HG03064 (cell line): Measurements from ENCODE around the gene PPP2R5C.
"Not testable (repeated sequence)": the region's sequence is repeated elsewhere in the genome, so short reads cannot be mapped to it uniquely, and the experiment has no call there.

ENCODE experiments used
- ATAC-seq: cut with Tn5 transposase; IDR thresholded peaks from one replicate; pipeline ENCODE4 v1.9.1; 2021; ENCODE audit warnings: low read depth; ENCODE audit not compliant: unreplicated experiment

PPP2R5C gene

DNA sequence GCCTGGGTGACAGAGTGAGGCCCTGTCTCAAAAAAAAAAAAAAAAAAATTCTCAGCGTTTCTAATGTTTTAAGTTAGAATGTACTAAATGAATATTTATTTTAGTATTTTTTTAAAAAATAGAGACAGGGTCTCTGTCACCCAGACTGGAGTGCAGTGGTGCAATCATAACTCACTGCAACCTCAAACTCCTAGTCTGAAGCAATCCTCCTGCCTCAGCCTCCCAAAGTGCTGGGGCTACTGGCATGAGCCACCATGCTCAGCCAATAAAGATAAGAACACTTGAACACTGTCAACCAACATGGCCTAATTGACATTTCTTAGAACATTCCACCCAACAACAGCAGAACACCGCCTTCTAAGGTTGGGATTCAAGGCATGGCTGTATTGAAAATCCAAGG, 197.8 kb downstream of the PPP2R5C start:
- ATAC-seq: no peak

DNA sequence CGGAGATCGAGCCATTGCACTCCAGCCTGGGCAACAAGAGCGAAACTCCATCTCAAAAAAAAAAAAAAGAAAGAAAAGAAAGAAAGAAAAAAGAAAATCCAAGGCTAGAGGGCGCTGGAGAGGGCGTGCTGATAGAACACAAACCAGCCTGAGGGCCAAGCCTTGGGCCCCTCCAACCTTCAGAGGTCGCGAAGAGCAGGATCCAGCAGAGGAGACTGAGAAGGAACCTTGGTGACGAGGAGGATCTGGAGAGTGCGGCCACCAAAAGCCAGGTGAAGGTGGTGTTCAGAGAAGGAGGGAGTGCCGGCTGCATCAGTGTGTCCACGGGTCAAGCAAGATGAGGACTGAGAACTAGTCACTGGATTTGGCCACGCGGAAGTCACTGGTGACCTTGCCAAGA, 198.7 kb downstream of the PPP2R5C start:
- ATAC-seq: no peak

DNA sequence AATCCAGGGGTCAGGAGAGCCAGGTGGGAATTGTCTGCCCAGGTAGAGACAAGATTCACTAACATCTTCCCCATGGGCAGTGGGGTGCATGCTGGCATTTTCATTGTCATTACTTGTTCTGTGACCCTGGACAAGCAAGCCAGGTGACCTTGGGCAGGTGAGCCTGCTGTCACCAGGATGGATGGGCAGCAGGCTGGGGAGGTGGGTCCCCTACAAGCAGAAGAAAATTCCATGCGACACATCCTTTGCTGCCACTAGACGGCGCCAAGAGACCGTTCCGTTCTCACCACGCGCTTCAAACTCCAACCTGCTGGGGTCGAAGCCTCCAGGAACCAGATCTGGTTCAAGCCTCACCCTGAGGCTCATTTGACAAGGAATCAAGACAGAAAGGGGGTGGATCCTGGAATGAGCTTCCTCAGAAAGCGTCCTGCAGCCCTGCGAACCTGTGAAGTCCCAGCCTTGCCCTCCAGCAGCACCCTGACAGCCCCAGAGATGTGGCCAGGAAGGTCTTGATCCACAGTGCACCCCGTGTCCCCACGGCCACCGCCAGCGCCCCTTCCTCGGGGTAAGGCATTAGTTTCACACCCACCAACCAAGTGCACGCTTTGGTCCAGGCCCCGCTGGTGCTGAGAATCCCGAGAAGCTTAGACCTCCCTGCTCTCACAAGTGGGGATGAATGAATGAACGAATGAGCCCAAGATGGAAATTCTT, 199.7 kb downstream of the PPP2R5C start:
- ATAC-seq: no peak

DNA sequence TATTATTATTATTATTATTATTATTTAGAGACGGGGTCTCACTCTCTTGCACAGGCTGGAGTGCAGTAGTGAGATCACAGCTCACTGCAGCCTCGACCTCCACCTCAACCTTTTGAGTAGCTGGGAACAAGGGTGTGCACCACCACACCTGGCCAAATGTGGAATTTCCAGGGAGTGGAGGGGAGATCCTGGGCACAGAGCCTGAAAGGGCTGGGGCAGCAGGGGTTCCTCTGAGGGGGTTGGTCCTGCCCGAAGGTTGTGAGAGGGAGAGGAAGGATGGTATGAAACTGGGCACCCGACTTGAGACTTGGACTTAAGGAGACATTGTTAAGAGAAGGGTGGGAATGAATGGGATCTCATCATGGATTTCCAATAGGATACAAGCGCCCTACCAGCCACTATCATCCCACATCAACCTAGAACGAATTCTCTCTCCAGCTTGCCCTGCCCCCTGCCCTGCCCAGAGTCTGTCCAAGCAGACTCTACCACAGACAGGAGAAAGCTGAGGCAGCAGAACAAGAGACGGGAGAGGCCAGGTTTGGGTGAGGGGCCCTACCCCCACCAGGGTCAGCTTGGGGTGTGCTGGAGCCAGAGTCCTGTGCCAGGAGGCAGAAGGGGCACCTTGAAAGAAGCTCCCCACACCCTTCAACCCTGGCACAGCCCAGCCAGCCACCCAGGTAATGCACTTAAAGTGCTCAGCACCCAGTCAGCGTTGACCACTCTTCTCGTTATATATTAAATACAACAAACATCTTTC, 200.4 kb downstream of the PPP2R5C start:
- ATAC-seq: no peak

DNA sequence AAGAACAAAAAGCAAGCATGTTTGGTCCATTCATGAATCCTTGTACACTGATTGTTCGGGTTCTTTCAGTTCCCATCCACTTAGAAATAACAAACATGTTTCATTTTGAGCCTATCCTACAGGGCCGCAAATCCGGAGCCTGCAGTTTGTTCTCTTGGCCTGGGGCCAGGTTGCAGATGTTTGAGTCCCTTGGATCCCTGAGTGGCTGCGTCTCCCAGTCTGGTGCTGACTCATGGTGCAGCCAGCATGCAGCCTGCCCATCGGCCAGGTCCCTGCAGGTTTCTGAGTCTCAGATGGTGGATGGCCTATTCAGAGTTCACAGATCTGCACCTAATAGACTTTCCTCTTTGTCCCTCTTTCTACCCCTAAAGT, 201.0 kb downstream of the PPP2R5C start:
- no peak for ATAC-seq

DNA sequence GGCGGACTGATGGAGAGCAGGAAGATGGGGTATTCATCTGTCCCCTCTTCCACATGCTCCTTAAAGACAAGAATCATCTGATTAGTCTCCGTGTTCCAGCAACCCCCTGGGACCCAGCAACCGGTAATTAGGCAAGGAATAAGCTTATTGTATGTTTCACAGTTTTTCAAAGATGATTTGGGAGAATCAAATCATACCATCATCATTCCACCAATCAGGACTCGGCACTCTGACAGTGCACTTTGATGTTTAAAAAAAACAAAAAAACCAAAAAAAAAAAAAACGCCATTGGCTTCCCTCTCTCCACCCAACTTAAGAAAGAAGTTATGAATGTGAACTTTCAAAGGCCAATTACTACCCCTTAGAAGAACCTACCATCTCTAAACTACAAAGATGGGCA, 201.5 kb downstream of the PPP2R5C start:
- ATAC-seq: no peak

DNA sequence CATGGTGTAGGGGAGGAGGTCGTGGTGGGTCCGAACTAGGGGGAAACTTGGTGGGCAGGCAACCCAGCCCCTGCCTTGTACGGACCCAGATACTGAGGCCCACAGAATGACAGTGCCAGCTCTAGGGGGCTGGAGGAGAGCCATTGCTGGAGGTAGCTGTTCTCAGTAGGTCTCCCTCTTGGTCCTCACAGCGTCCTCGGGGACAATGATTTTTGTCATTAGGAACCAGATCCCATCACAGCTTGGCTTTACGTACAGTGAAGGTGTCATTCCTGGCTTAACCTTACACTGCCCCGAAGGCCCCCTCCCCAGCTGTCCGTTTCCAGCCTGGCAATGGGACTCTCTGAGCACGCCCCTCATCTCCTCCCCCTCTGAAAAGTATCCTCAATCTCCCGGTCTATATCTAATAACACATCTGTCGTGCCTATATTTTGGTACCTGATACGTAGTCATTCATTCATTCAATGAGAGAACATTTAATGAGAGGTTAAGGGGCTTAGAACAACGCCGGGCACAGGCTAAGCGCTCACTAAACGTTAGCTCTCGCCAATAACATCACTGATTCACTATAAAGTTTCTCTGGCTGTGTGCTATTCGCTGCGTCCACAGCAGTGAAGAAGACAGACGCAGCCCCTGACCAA, 202.3 kb downstream of the PPP2R5C start:
- no peak for ATAC-seq

DNA sequence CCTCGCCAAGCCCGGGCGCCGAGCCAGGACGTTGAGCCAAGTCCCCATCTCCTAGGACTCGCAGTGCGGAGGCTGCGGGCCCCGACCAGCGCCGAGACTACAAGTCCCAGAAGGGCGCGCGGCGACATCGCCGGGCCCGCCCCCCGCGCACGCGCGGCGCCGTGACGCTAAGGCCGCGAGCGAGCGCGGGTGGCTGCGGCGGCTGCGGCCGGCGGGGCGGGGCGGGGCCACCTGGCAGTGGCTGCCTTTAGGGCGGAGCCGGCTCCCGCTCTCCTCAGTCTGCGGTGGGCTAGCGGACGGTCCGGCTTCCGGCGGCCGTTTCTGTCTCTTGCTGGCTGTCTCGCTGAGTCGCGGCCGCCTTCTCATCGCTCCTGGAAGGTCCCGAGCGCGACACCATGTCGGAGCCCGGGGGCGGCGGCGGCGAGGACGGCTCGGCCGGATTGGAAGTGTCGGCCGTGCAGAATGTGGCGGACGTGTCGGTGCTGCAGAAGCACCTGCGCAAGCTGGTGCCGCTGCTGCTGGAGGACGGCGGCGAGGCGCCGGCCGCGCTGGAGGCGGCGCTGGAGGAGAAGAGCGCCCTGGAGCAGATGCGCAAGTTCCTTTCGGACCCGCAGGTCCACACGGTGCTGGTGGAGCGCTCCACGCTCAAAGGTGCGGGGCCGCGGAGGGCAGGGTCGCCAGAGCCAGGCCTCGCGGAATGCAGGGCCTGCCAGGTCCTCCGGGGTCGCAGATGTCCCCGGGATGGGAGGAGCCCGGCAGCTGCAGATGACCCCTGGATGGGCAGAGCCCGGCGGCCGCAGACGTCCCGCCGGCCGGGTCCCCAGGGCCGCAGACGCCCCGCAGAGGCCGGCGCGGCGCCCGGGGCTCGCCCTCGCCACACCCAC, 203.0 kb downstream of the PPP2R5C start, which contains the start of gene DYNC1H1:
Gene DYNC1H1, plus strand, starts transcription at position 277 of the 884 bp plus-strand sequence. Its CDS starts 119 bp downstream, at position 396.
- ATAC-seq: peak; percentile 82

DNA sequence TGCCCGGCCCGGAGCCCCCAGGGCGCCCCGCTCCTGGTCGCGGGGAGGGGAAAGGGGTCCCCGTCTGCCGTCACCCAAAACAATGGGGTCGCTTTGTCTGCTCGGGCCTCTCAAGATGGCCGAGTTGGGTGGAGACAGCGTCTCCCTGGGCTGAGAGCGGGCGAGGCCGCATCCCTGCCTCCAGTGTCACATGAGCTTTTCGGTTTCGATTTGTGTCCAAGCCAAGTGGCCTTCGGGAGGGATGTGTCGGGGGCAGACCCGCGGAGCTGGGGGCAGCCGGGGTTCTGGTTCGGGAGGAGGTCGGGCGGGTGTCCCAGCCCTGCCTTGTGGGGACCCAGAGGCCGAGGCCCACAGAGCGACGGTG, 203.7 kb downstream of the PPP2R5C start:
- ATAC-seq: peak; percentile 33

DNA sequence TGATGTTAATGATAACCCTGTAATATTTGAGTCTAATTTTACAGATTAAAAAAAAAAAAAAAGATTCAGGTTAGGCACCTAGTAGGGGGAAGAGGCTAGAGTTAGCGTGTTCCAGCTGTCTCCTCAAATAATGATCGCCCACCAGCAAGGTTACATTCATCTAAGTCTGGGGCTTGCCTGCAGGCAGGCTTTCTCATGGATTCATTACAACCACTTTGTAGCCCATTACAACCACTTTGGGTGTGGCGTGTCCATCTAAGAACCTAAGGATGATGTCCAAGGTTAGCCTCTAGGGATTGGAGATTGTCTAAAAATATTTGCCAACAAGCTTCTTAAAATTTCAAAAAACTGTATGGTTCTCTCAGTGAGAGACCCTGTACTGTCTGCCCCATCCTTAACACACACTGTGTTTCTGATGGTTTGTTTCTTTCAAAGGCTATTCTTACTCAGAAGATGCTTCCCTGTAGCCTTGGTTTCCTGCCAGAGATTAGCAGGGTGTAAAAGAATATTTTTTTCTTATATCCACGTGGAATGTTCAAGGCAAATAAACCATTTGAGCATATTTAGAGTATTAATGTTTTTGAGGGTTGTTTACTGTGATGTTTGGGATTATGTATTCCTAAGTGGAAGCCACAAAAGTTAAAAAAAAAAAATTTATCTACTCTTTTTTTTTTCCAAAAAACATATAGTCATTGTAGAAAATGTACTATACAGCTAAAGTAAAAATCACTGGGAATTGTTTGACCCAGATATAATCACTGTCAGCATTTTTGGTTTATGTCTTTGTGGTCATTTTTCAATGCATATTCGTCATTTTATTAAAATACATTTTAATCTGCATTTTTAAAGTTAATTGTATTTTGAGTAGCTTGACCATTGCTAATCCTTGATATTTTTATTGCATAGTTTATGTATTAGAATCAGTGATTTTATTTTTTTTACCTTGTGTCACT, 204.5 kb downstream of the PPP2R5C start:
- ATAC-seq: no peak

DNA sequence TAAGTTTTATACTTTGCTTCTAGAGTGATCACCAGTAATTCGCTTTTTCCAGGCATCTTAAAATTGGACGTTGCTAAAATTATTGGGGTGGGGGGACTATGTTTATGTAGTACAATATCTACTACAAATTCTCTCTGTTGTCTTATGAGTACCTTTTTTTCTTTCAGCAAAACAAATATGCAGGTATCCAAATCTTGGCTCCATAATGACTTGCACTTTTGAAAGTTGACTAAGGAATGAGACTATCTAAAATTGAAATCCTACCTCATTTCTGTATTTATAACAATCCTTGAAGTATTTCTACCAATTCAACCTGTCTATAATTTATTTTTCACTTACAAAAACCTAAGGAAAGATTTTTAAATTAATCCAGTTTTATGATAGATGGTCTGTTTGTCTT, 205.2 kb downstream of the PPP2R5C start:
- no peak for ATAC-seq

DNA sequence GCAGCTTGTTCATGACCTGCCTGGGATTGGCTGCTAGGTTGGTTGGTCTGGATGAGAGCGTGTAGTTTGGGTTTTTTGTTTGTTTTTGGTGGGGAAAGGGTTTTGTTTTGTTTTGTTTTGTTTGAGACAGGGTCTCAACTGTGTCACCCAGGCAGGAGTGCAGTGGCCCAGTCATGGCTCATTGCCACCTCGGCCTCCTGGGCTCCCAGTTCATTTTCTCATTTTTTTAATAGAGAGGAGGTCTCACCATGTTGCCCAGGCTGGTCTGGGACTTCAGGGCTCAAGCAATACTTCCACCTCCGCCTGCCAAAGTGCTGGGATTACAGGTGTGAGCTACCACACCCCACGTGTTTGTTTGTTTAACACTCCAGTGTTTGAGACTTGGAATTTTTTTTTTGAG, 206.7 kb downstream of the PPP2R5C start:
- no peak for ATAC-seq

DNA sequence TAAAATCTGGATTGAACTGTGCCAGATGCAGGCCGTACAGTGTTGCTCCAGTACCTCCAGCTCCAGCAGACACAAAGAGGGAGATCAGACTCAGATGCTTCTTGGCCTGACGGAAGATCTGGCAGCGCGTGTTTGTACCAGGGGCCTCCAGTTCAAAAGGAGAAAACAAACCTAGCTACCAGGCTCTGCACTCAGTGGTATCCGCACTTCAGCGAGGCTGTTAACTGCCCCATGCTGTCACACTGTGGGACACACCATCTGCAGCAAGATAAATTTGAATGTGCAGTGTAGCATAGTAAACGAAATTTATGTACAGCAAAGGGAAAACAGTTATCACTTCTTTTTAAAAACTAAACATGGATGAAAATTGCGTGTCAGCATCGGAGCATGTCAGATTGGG, 208.0 kb downstream of the PPP2R5C start:
- no peak for ATAC-seq

DNA sequence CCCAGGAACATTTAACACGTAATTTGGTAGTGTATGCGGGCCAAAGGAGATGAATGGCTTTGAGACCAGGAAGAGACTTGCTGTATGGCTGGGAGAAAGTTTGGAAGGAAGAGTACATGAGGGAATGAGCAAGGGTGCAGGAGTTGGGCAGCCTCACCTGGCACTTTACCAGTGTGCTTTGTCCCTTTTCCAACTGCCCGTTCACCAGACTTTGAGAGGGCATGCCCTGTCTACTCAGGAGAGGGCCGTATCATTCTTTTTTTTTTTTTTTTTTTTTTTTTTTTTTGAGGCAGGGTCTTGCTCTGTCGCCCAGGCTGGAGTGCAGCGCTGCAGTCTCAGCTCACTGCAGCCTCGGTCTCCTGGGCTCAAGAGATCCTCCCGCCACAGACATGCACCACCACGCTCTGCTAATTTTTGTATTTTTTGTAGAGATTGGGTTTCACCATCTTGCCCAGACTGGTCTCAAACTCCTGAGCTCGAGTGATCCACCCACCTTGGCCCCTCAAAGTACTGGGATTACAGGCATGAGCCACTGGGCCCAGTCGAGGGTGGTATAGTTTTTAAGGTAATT, 209.4 kb downstream of the PPP2R5C start:
- ATAC-seq: no peak

DNA sequence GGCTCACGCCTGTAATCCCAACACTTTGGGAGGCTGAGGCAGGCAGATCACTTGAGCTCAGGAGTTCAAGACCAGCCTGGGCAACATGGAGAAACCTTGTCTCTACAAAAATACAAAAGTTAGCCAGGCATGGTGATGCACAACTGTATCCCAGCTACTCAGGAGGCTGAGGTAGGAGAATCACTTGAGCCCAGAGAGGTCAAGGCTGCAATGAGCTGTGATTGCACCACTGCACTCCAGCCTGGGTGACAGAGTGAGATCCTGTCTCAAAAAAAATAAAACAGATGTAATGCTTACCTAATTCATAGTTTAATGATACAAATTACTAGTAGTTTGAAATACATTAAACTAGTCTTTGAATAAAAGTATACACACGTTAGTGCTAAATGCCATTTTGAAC, 209.9 kb downstream of the PPP2R5C start:
- not testable (repeated sequence) for ATAC-seq

DNA sequence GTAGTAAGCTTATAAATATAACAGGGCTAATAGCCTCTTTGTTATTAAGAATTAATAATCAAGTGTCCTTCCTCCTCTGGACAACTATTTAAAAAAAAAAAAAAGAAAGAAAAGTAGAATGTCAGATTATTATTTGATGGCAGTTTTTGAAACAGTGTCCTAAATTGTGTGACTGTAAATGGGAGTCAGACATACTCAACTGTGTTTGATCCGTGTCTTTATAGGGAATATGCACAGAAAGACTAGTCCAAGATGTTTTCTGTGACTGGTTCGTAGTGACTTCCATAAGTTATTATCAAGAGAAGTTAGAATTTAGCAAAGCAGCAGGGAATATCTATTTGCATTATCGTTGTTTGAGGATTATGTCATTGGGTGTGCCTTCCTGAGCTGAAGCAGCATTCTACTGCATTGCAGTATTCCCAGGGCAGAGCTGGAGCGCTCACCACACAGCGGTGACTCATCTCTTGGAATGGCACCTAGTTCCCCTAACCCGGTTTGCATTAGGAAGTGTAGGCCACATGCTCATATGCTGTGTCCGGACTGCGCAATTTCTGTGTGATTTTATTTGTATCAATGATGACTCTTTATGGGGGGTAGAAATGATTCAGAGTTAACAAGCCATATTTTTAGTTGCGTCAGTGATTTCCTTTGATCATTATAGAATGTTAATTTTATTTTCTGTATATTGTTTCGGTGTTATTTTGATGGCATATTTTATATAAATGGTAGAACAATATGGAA, 210.8 kb downstream of the PPP2R5C start:
- ATAC-seq: no peak

DNA sequence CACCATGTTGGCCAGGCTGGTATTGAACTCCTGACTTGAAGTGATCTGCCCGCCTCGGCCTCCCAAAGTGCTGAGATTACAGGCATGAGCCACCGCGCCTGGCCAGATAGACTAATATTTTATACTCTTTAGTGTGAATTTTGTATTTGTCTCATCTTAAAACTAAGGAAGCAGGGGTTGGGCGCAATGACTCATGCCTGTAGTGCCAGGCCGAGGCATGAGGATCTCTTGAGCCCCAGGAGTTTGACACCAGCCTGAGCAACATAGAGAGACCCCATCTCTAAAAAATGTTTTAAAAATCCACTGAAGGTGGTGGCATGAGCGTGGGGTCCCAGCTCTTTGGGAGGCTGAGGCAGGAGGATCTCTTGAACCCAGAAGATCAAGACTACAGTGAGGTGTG, 211.8 kb downstream of the PPP2R5C start:
- ATAC-seq: no peak

DNA sequence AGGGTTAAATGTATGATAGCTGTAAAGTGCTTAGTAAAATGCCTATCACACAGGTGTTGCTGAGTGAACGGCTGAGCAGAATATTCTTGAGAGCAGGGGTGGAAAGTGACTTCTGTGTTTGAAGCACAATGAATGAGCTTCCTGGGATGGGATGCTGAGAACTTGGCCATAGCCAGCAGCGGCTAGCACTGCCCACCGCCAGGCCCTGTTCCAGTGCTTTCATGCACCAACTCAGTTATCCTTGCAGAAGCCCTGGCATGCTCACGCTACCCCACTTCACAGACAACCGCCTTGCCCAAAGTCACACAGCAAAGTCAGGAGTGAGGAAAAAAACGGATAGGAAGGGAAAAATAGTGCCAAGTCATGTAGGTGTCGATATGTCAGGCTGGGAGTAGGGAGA, 213.7 kb downstream of the PPP2R5C start:
- ATAC-seq: no peak
